GM12801 (cell line): ENCODE measurements around the gene TCEANC.

Source experiments
- CTCF ChIP-seq: IDR thresholded peaks from one replicate; pipeline ENCODE4 v1.5.1; 2011; ENCODE audit warnings: control low read depth; ENCODE audit not compliant: insufficient read length; ENCODE audit errors: extremely low read depth

TCEANC gene

GRCh38 chrX:13688958-13689740, 36.2 kb downstream of the TCEANC start, which contains the start of gene RAB9A:
TSS of gene RAB9A (plus strand) at chrX:13689128. CDS start at chrX:13708747, 19,619 bp downstream.
- no peak for TF ChIP-seq CTCF

GRCh38 chrX:13689741-13690211, 36.8 kb downstream of the TCEANC start:
- TF ChIP-seq CTCF, result no peak

- no peak for TF ChIP-seq CTCF
Observed at GRCh38 chrX:13690836-13691235, 37.9 kb downstream of the TCEANC start.

DNA sequence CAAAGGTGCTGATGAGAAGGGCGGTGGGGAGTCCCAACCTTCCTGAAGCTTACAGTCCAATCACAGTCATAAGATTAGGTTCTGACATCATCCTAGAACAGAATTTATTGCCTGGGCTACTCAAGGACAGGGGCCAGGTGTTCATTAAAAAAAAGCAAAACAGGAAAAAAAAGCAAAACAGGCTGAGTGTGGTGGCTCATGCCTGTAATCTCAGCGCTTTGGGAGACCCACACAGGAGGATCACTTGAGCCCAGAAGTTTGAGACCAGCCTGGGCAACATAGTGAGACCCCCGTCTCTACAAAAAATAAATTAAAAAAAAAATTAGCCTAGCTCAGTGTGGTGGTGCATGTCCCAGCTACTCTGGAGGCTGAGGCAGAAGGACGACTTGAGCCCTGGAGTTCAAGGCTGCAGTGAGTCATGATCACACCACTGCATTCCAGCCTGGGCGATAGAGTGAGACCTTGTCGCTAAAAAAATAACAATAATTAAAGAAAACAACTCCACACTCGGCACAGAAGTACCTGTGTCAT, 39.0 kb downstream of the TCEANC start:
- TF ChIP-seq CTCF, result no peak

GRCh38 chrX:13692771-13693231, 39.9 kb downstream of the TCEANC start:
- no peak for TF ChIP-seq CTCF

- TF ChIP-seq CTCF, result no peak
Observed at GRCh38 chrX:13693341-13693961, 40.5 kb downstream of the TCEANC start.

GRCh38 chrX:13694359-13694758, 41.4 kb downstream of the TCEANC start:
- TF ChIP-seq CTCF, result no peak
